OCI-LY7 (cell line): ENCODE measurements around the gene UBALD1. TPM values are rescaled to one million over a fixed set of nuclear protein-coding genes. Genes with fewer than 3 reads are reported as not detected.

Experiments used
- BruUV-seq: library from RNA; stranded (reverse); fragments of 400-500 nt; replicated peaks from 2 replicates; lab custom pipeline; 2021; lab: Mats Ljungman, UMichigan
- CTCF ChIA-PET: fragments of 300-600 bp; sonication (Branson Sonifier 250); formaldehyde crosslinking; loops from one replicate; lab custom pipeline; 2022; ENCODE audit warnings: antibody characterized with exemption; ENCODE audit not compliant: unreplicated experiment; lab: Charles Lee
- POLR2A ChIA-PET: fragments of 300-600 bp; sonication (Branson Sonifier 250); formaldehyde crosslinking; loops from one replicate; lab custom pipeline; 2022; ENCODE audit warnings: antibody characterized with exemption; lab: Charles Lee
- DNase-seq: peaks from one replicate; pipeline ENCODE4 v3.0.0-alpha.2; 2015; ENCODE audit warnings: low spot score
- H2AFZ ChIP-seq: fragments of 200-600 bp; sonication (generic), shearing (Covaris generic); 2 replicates; pipeline ENCODE4 v1.6.1; 2014; ENCODE audit warnings: mild to moderate bottlenecking, antibody characterized with exemption, low read length, moderate library complexity
- H3K27ac ChIP-seq: fragments of 200-600 bp; sonication (generic); 2 replicates; pipeline ENCODE4 v1.5.1; 2014; ENCODE audit warnings: mixed run types, low read depth, mild to moderate bottlenecking, moderate library complexity, low read length, inconsistent platforms; ENCODE audit not compliant: poor library complexity, severe bottlenecking
- H3K36me3 ChIP-seq: fragments of 200-600 bp; sonication (generic); 2 replicates; pipeline ENCODE4 v1.6.1; 2014; ENCODE audit warnings: mild to moderate bottlenecking, antibody characterized with exemption, low read length, moderate library complexity, mixed read lengths; ENCODE audit not compliant: insufficient read depth
- H3K4me1 ChIP-seq: fragments of 200-600 bp; sonication (generic); 2 replicates; pipeline ENCODE4 v1.5.1; 2014; ENCODE audit warnings: mild to moderate bottlenecking, low read length; ENCODE audit not compliant: insufficient read depth, poor library complexity, severe bottlenecking
- H3K4me2 ChIP-seq: fragments of 200-600 bp; sonication (generic); 2 replicates; pipeline ENCODE4 v1.6.1; 2014; ENCODE audit warnings: mild to moderate bottlenecking, low read length
- H3K4me3 ChIP-seq: fragments of 200-600 bp; sonication (generic); 2 replicates; pipeline ENCODE4 v1.5.1; 2014; ENCODE audit warnings: mild to moderate bottlenecking, low read depth, low read length; ENCODE audit not compliant: poor library complexity, severe bottlenecking
- H3K79me2 ChIP-seq: fragments of 200-600 bp; sonication (generic); 2 replicates; pipeline ENCODE4 v1.6.1; 2016; ENCODE audit warnings: low read depth, mild to moderate bottlenecking, low read length, moderate library complexity, mixed read lengths; ENCODE audit not compliant: insufficient read depth
- H3K9me2 ChIP-seq: fragments of 200-600 bp; sonication (generic); 2 replicates; pipeline ENCODE4 v1.6.1; 2016; ENCODE audit warnings: mild to moderate bottlenecking, low read length, mixed read lengths; ENCODE audit not compliant: insufficient read depth
- H3K9me3 ChIP-seq: fragments of 200-600 bp; sonication (generic); 2 replicates; pipeline ENCODE4 v1.6.1; 2014; ENCODE audit warnings: mild to moderate bottlenecking, mixed run types, low read length, mixed read lengths
- H4K20me1 ChIP-seq: fragments of 200-600 bp; sonication (generic); 2 replicates; pipeline ENCODE4 v1.6.1; 2014; ENCODE audit warnings: mild to moderate bottlenecking, antibody characterized with exemption, low read length, moderate library complexity, mixed read lengths; ENCODE audit not compliant: insufficient read depth
- CTCF ChIP-seq: fragments of 200-600 bp; sonication (generic); conservative IDR thresholded peaks from 2 replicates; pipeline ENCODE4 v1.5.1; 2014; ENCODE audit warnings: mild to moderate bottlenecking, antibody characterized with exemption, low read length, moderate library complexity, mixed read lengths
- EZH2phosphoT487 ChIP-seq: fragments of 200-600 bp; sonication (generic); IDR thresholded peaks from 2 replicates; pipeline ENCODE4 v1.6.1; 2018; ENCODE audit warnings: low read depth, borderline replicate concordance, mild to moderate bottlenecking, mixed run types, antibody characterized with exemption, low read length, moderate library complexity, mixed read lengths
- intact Hi-C: fragments of 100-400 bp; cut with micrococcal nuclease; formaldehyde crosslinking; loops from one replicate; pipeline ENCODE4 v1.10.0; 2022; ENCODE audit not compliant: unreplicated experiment
- total RNA-seq, 2 experiments: library from RNA; depleted of rRNA in 1 of 2; stranded (reverse); fragments of >200 nt in 1 of 2; shearing (Covaris generic) in 1 of 2; gene quantifications; 2 replicates each; pipeline ENCODE4 v1.2.3, GENCODE V29; 2014 to 2022

Gene UBALD1
- total RNA-seq, 2 experiments from 2014 or later, result 11.1 to 34.1 TPM

- Histone ChIP-seq H2AFZ (no peak overlapping the region), H3K4me3 (no peak overlapping the region), H3K36me3 (peaks cover 17% of the 10 kb centered on the region; the same call in 1 of the 2 replicates), H3K4me2 (no peak overlapping the region), H3K79me2 (no peaks in the 10 kb centered on the region), H3K27ac (no peak overlapping the region), H3K9me2 (no peaks in the 10 kb centered on the region), H4K20me1 (no peaks in the 10 kb centered on the region), H3K9me3 (no peaks in the 10 kb centered on the region), H3K4me1 (no peaks in the 10 kb centered on the region)
- ChIA-PET CTCF (no interaction called here), POLR2A (no interaction called here)
- intact Hi-C loops, result no loop called here
- no TSS peak for BruUV-seq
- no peak for DNase-seq
- TF ChIP-seq CTCF, result no peak
- no peak for TF ChIP-seq EZH2phosphoT487
These were observed 41.5 kb upstream of the UBALD1 start for GRCh38 chr16:4656221-4656620.

- H3K4me3 ChIP-seq, result no peak overlapping the region
- H2AFZ ChIP-seq, result no peak overlapping the region
- peaks cover 22% of the 10 kb centered on the region; the same call in 1 of the 2 replicates for H3K36me3 ChIP-seq
- no TSS peak for BruUV-seq
- no peak overlapping the region for H3K4me2 ChIP-seq
- H4K20me1 ChIP-seq, result no peaks in the 10 kb centered on the region
- no peaks in the 10 kb centered on the region for H3K9me2 ChIP-seq
- intact Hi-C loops, result no loop called here
- DNase-seq, result no peak
- H3K79me2 ChIP-seq, result no peaks in the 10 kb centered on the region
- H3K4me1 ChIP-seq, result no peaks in the 10 kb centered on the region
- CTCF ChIA-PET, result no interaction called here
- TF ChIP-seq EZH2phosphoT487 (no peak), CTCF (no peak)
- POLR2A ChIA-PET, result no interaction called here
- H3K9me3 ChIP-seq, result no peaks in the 10 kb centered on the region
- H3K27ac ChIP-seq, result no peak overlapping the region
These were observed 41.1 kb upstream of the UBALD1 start for GRCh38 chr16:4655801-4656200.

GRCh38 chr16:4654964-4655590 lies 40.4 kb upstream of the UBALD1 start:
- Histone ChIP-seq H3K9me2 (no peaks in the 10 kb centered on the region), H3K79me2 (no peaks in the 10 kb centered on the region), H4K20me1 (no peaks in the 10 kb centered on the region), H3K36me3 (peaks cover 23% of the 10 kb centered on the region; the same call in 1 of the 2 replicates), H2AFZ (no peak overlapping the region), H3K4me2 (no peak overlapping the region), H3K27ac (no peak overlapping the region), H3K9me3 (no peaks in the 10 kb centered on the region), H3K4me1 (no peaks in the 10 kb centered on the region), H3K4me3 (no peak overlapping the region)
- CTCF ChIA-PET, result no interaction called here
- DNase-seq, result no peak
- POLR2A ChIA-PET, result no interaction called here
- no TSS peak for BruUV-seq
- no peak for TF ChIP-seq CTCF
- no peak for TF ChIP-seq EZH2phosphoT487
- intact Hi-C loops, result no loop called here
